H9 (cell line): ENCODE results near the gene CMSS1. TPM values are rescaled to one million over a fixed set of nuclear protein-coding genes. Genes with fewer than 3 reads are reported as not detected.

Experiments
- DNase-seq: peaks from one replicate; pipeline ENCODE4 v3.0.0-alpha.2; 2017
- H2AFZ ChIP-seq: one replicate; pipeline ENCODE4 v1.6.1; 2013; ENCODE audit warnings: mild to moderate bottlenecking, low read length, control low read depth, moderate library complexity
- H2AK5ac ChIP-seq: 2 replicates; pipeline ENCODE4 v1.6.1; 2013; ENCODE audit warnings: low read length, control low read depth, mixed read lengths; ENCODE audit not compliant: insufficient read length
- H2BK120ac ChIP-seq: one replicate; pipeline ENCODE4 v1.6.1; 2013; ENCODE audit warnings: low read depth, mild to moderate bottlenecking, low read length, control low read depth, inconsistent platforms; ENCODE audit not compliant: poor library complexity, severe bottlenecking
- H2BK12ac ChIP-seq: 2 replicates; pipeline ENCODE4 v1.6.1; 2013; ENCODE audit warnings: low read length, control low read depth, mixed read lengths, low read depth; ENCODE audit not compliant: insufficient read length
- H2BK15ac ChIP-seq: 2 replicates; pipeline ENCODE4 v1.6.1; 2013; ENCODE audit warnings: low read depth, low read length, control low read depth
- H2BK20ac ChIP-seq: one replicate; pipeline ENCODE4 v1.6.1; 2013; ENCODE audit warnings: low read depth, mild to moderate bottlenecking, low read length, control low read depth, inconsistent platforms; ENCODE audit not compliant: poor library complexity, severe bottlenecking
- H2BK5ac ChIP-seq: 2 replicates; pipeline ENCODE4 v1.6.1; 2013; ENCODE audit warnings: low read length, control low read depth, mixed read lengths; ENCODE audit not compliant: insufficient read length
- H3K14ac ChIP-seq: 2 replicates; pipeline ENCODE4 v1.6.1; 2013; ENCODE audit warnings: low read length, control low read depth; ENCODE audit not compliant: insufficient read depth
- H3K18ac ChIP-seq: 2 replicates; pipeline ENCODE4 v1.6.1; 2013; ENCODE audit warnings: low read depth, mild to moderate bottlenecking, mixed read lengths, low read length, control low read depth; ENCODE audit not compliant: insufficient read length
- H3K23ac ChIP-seq: 2 replicates; pipeline ENCODE4 v1.6.1; 2013; ENCODE audit warnings: low read length, control low read depth, mixed read lengths, low read depth; ENCODE audit not compliant: insufficient read length
- H3K23me2 ChIP-seq: 2 replicates; pipeline ENCODE4 v1.6.1; 2013; ENCODE audit warnings: low read depth, mild to moderate bottlenecking, mixed read lengths, low read length, control low read depth; ENCODE audit not compliant: insufficient read length, poor library complexity, severe bottlenecking
- H3K27ac ChIP-seq: 2 replicates; pipeline ENCODE4 v1.5.1; 2013; ENCODE audit warnings: low read length, control low read depth, mixed read lengths, low read depth; ENCODE audit not compliant: insufficient read length
- H3K27me3 ChIP-seq: 2 replicates; pipeline ENCODE4 v1.6.1; 2013; ENCODE audit warnings: low read length, control low read depth, inconsistent platforms; ENCODE audit not compliant: insufficient read depth
- H3K4ac ChIP-seq: 2 replicates; pipeline ENCODE4 v1.6.1; 2013; ENCODE audit warnings: low read depth, mild to moderate bottlenecking, control low read depth, inconsistent platforms, low read length, moderate library complexity
- H3K4me1 ChIP-seq: 2 replicates; pipeline ENCODE4 v1.6.1; 2013; ENCODE audit warnings: low read length, control low read depth, inconsistent platforms; ENCODE audit not compliant: insufficient read depth
- H3K4me2 ChIP-seq: 2 replicates; pipeline ENCODE4 v1.6.1; 2013; ENCODE audit warnings: low read length, control low read depth, mixed read lengths; ENCODE audit not compliant: insufficient read length, insufficient read depth
- H3K56ac ChIP-seq: 2 replicates; pipeline ENCODE4 v1.6.1; 2013; ENCODE audit warnings: low read depth, mild to moderate bottlenecking, mixed read lengths, low read length, control low read depth; ENCODE audit not compliant: insufficient read length
- H3K79me1 ChIP-seq: 2 replicates; pipeline ENCODE4 v1.6.1; 2013; ENCODE audit warnings: low read depth, mild to moderate bottlenecking, moderate library complexity, low read length, control low read depth, inconsistent platforms; ENCODE audit not compliant: insufficient read depth, poor library complexity, severe bottlenecking
- H3K79me2 ChIP-seq: 2 replicates; pipeline ENCODE4 v1.6.1; 2013; ENCODE audit warnings: low read length, control low read depth, inconsistent platforms; ENCODE audit not compliant: insufficient read depth
- H3K9ac ChIP-seq: 2 replicates; pipeline ENCODE4 v1.6.1; 2013; ENCODE audit warnings: low read length, control low read depth, mixed read lengths; ENCODE audit not compliant: insufficient read length; ENCODE audit errors: extremely low read depth
- H3K9me3 ChIP-seq: one replicate; pipeline ENCODE4 v1.6.1; 2013; ENCODE audit warnings: low read depth, low read length, inconsistent platforms; ENCODE audit not compliant: control insufficient read depth
- H3T11ph ChIP-seq: one replicate; pipeline ENCODE4 v1.6.1; 2013; ENCODE audit warnings: mild to moderate bottlenecking, low read length, control low read depth, inconsistent platforms
- H4K20me1 ChIP-seq: one replicate; pipeline ENCODE4 v1.6.1; 2013; ENCODE audit not compliant: control insufficient read depth, insufficient read length, insufficient read depth
- H4K5ac ChIP-seq: 2 replicates; pipeline ENCODE4 v1.6.1; 2013; ENCODE audit warnings: low read depth, mild to moderate bottlenecking, mixed read lengths, low read length, control low read depth; ENCODE audit not compliant: insufficient read length
- H4K8ac ChIP-seq: replicated peaks from 2 replicates; pipeline ENCODE4 v1.6.1; 2013; ENCODE audit warnings: low read length, control low read depth, mixed read lengths, low read depth; ENCODE audit not compliant: insufficient read length
- H4K91ac ChIP-seq: 2 replicates; pipeline ENCODE4 v1.6.1; 2013; ENCODE audit warnings: low read depth, mild to moderate bottlenecking, moderate library complexity, mixed read lengths, low read length, control low read depth; ENCODE audit not compliant: insufficient read length
- H3K27ac Mint-ChIP-seq, 3 experiments: 2 replicates in 2 of 3; 3 replicates in 1 of 3; pipeline ENCODE4 v1.8.0; 2020 to 2021; ENCODE audit warnings: mixed read lengths in 3 of 3, mild to moderate bottlenecking in 1 of 3, moderate library complexity in 1 of 3
- H3K27me3 Mint-ChIP-seq: 2 replicates; pipeline ENCODE4 v1.8.0; 2021; ENCODE audit warnings: low read depth, mild to moderate bottlenecking, moderate library complexity, mixed read lengths
- H3K36me3 Mint-ChIP-seq, 3 experiments: 2 replicates in 2 of 3; 3 replicates in 1 of 3; pipeline ENCODE4 v1.8.0; 2020 to 2021; ENCODE audit warnings: low read depth in 3 of 3, mixed read lengths in 3 of 3; ENCODE audit not compliant: insufficient read depth in 1 of 3
- H3K4me1 Mint-ChIP-seq, 2 experiments: 2 replicates each; pipeline ENCODE4 v1.8.0; 2020; ENCODE audit warnings: mixed read lengths in 2 of 2
- H3K4me3 Mint-ChIP-seq, 2 experiments: 2 replicates in 1 of 2; 3 replicates in 1 of 2; pipeline ENCODE4 v1.8.0; 2020 to 2021; ENCODE audit warnings: mild to moderate bottlenecking in 2 of 2, mixed read lengths in 2 of 2, moderate library complexity in 1 of 2
- H3K9me3 Mint-ChIP-seq, 2 experiments: 2 replicates in 1 of 2; 3 replicates in 1 of 2; pipeline ENCODE4 v1.8.0; 2020; ENCODE audit warnings: mild to moderate bottlenecking in 2 of 2, mixed read lengths in 2 of 2, moderate library complexity in 1 of 2
- WGBS: extraction: QIAGEN DNeasy Blood & Tissue Kit; methylation state at CpG from one replicate; pipeline ENCODE4 v1.1.7; 2013; ENCODE audit warnings: missing lambda C conversion rate, low lambda C conversion rate, mixed read lengths; ENCODE audit not compliant: insufficient read length; ENCODE audit errors: extremely low coverage; 5-methylcytosine and 5-hydroxymethylcytosine counted together
- total RNA-seq: library from RNA; stranded (reverse); gene quantifications from 2 replicates; pipeline ENCODE4 v1.2.1, GENCODE V29; 2021
- TF ChIP-seq, protein P1 (sequence below): fragments of 200-600 bp; sonication (generic); conservative IDR thresholded peaks from 3 replicates; pipeline ENCODE4 v1.8.0; 2021; ENCODE audit warnings: antibody characterized with exemption, mild to moderate bottlenecking

Gene CMSS1
- total RNA-seq, 1 experiment from 2014 or later = 61.8 TPM

DNA sequence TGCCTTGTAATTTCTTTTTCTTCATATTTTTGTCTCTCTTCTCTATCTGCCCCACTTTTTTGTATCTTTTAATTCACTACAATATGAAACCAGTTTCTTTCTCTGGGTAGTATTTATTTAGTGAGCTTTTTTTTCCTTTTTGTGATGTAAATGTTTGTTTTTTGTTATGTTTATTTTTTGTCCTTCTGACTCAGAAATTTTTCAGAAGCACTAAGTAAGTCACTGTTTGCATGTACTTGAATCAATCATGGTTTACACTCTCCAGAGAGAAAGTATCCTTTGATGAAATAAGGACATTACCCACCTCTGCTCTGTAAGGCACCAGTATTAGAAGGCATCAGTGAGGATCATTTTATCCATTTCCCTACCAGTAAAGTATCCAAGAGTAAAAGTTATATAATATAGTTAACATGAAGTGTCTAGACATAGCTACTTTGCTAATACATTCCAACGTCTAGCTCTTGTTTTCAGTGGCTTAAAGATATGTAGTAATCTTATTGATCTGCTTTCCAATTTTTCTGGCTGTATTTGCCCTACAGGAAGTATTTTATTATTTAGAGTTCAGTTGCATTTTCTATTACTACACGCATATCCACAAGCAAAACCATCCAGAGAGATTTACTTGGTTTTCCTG lies 271.2 kb downstream of the CMSS1 start:
- Histone ChIP-seq H2BK120ac (no peak overlapping the region), H2AK5ac (no peak overlapping the region), H3T11ph (no peak overlapping the region), H3K18ac (no peak overlapping the region), H3K79me2 (no peaks in the 10 kb centered on the region), H3K14ac (no peak overlapping the region), H3K4me1 (peaks cover 6% of the 10 kb centered on the region; the same call in 1 of the 2 replicates), H2BK15ac (no peak overlapping the region), H3K23me2 (no peaks in the 10 kb centered on the region), H3K23ac (no peak overlapping the region), H2BK20ac (no peak overlapping the region), H3K27me3 (no peaks in the 10 kb centered on the region), H4K20me1 (no peaks in the 10 kb centered on the region), H4K5ac (no peak overlapping the region), H3K9ac (no peak overlapping the region), H3K56ac (no peak overlapping the region), H3K79me1 (no peaks in the 10 kb centered on the region), H4K91ac (no peak overlapping the region), H3K4me2 (no peak overlapping the region), H4K8ac (no peak overlapping the region), H3K4ac (no peak overlapping the region), H3K9me3 (no peaks in the 10 kb centered on the region), H2BK5ac (no peak overlapping the region), H2BK12ac (no peak overlapping the region), H2AFZ (no peak overlapping the region), H3K27ac (no peak overlapping the region)
- Mint-ChIP-seq H3K9me3 (no peaks in the 10 kb centered on the region), H3K27ac (peak overlapping the region in 2 of 3 experiments; percentile 7 to 29; a peak in 4 of 7 replicates), H3K4me3 (no peak overlapping the region), H3K36me3 (no peaks in the 10 kb centered on the region), H3K4me1 (peaks cover 28 to 32% of the 10 kb centered on the region in 2 experiments), H3K27me3 (no peaks in the 10 kb centered on the region)
- DNase-seq = no peak
- TF ChIP-seq, protein P1, sequence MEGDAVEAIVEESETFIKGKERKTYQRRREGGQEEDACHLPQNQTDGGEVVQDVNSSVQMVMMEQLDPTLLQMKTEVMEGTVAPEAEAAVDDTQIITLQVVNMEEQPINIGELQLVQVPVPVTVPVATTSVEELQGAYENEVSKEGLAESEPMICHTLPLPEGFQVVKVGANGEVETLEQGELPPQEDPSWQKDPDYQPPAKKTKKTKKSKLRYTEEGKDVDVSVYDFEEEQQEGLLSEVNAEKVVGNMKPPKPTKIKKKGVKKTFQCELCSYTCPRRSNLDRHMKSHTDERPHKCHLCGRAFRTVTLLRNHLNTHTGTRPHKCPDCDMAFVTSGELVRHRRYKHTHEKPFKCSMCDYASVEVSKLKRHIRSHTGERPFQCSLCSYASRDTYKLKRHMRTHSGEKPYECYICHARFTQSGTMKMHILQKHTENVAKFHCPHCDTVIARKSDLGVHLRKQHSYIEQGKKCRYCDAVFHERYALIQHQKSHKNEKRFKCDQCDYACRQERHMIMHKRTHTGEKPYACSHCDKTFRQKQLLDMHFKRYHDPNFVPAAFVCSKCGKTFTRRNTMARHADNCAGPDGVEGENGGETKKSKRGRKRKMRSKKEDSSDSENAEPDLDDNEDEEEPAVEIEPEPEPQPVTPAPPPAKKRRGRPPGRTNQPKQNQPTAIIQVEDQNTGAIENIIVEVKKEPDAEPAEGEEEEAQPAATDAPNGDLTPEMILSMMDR = no peak
- WGBS = no CpG with 5 or more reads among the region's 2 CpGs
